ENCODE data around the gene ZNF804B.
"Not testable (repeated sequence)": the region's sequence is repeated elsewhere in the genome, so short reads cannot be mapped to it uniquely, and the experiment has no call there.

DNA sequence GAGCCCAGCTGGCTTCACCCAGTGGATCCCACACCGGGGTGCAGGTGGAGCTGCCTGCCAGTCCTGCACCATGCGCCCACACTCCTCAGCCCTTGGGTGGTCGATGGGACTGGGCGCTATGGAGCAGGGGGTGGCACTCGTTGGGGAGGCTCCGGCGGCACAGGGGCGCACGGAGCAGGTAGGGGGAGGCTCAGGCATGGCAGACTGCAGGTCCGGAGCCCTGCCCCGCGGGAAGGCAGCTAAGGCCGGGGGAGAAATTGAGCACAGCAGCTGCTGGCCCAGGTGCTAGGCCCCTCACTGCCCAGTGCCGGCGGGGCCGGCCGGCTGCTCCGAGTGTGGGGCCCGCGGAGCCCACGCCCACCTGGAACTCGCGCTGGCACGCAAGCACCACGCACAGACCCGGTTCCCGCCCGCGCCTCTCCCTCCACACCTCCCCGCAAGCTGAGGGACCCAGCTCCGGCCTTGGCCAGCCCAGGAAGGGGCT lies 469.2 kb downstream of the ZNF804B start:
- TF ChIP-seq, protein P1, sequence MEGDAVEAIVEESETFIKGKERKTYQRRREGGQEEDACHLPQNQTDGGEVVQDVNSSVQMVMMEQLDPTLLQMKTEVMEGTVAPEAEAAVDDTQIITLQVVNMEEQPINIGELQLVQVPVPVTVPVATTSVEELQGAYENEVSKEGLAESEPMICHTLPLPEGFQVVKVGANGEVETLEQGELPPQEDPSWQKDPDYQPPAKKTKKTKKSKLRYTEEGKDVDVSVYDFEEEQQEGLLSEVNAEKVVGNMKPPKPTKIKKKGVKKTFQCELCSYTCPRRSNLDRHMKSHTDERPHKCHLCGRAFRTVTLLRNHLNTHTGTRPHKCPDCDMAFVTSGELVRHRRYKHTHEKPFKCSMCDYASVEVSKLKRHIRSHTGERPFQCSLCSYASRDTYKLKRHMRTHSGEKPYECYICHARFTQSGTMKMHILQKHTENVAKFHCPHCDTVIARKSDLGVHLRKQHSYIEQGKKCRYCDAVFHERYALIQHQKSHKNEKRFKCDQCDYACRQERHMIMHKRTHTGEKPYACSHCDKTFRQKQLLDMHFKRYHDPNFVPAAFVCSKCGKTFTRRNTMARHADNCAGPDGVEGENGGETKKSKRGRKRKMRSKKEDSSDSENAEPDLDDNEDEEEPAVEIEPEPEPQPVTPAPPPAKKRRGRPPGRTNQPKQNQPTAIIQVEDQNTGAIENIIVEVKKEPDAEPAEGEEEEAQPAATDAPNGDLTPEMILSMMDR (conservative IDR thresholded peaks at IDR 0.05; ENCODE audit: low read length): not testable (repeated sequence)
- not testable (repeated sequence) for TF ChIP-seq EZH2phosphoT487 (IDR thresholded peaks at IDR 0.05; ENCODE audit: borderline replicate concordance)

Measured in Loucy (cell line).